Measurements from ENCODE around the gene TMIE.

DNA sequence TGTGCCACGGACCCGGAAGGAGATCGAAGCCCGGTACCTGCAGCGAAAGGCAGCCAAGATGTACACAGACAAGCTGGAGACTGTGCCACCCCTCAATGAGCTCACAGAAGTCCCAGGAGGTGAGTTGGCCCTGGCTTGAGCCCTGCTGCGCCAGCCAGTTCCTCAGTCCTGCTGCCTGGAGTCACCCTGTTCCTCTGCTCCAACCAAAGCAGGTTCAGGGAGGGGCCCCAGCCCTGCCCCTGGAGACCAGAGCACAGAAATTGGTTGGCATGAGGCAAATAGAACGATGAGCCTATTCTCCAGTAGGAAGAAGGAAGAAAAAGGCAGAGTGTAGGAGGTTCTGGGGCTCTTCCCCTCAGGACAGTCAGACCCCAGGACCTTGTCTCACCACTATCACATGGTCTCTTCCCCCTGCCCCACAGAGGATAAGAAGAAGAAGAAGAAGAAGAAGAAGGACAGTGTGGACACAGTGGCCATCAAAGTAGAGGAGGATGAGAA, 8.0 kb downstream of the TMIE start:
- TF ChIP-seq POLR2A (IDR thresholded peaks at IDR 0.05) (no peak), EP300 (IDR thresholded peaks at IDR 0.05) (no peak), POLR2AphosphoS5 (IDR thresholded peaks at IDR 0.05) (no peak)
- TF ChIP-seq, protein P1, sequence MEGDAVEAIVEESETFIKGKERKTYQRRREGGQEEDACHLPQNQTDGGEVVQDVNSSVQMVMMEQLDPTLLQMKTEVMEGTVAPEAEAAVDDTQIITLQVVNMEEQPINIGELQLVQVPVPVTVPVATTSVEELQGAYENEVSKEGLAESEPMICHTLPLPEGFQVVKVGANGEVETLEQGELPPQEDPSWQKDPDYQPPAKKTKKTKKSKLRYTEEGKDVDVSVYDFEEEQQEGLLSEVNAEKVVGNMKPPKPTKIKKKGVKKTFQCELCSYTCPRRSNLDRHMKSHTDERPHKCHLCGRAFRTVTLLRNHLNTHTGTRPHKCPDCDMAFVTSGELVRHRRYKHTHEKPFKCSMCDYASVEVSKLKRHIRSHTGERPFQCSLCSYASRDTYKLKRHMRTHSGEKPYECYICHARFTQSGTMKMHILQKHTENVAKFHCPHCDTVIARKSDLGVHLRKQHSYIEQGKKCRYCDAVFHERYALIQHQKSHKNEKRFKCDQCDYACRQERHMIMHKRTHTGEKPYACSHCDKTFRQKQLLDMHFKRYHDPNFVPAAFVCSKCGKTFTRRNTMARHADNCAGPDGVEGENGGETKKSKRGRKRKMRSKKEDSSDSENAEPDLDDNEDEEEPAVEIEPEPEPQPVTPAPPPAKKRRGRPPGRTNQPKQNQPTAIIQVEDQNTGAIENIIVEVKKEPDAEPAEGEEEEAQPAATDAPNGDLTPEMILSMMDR (IDR thresholded peaks at IDR 0.05): no peak

All from suprapubic skin (tissue), 4 donors.